Measurements from ENCODE around the gene ARPC5.
A peak's percentile ranks its signal among the peaks of the same experiment; 100 is the strongest.
"Not testable (repeated sequence)": the region's sequence is repeated elsewhere in the genome, so short reads cannot be mapped to it uniquely, and the experiment has no call there.

The ARPC5 gene

DNA sequence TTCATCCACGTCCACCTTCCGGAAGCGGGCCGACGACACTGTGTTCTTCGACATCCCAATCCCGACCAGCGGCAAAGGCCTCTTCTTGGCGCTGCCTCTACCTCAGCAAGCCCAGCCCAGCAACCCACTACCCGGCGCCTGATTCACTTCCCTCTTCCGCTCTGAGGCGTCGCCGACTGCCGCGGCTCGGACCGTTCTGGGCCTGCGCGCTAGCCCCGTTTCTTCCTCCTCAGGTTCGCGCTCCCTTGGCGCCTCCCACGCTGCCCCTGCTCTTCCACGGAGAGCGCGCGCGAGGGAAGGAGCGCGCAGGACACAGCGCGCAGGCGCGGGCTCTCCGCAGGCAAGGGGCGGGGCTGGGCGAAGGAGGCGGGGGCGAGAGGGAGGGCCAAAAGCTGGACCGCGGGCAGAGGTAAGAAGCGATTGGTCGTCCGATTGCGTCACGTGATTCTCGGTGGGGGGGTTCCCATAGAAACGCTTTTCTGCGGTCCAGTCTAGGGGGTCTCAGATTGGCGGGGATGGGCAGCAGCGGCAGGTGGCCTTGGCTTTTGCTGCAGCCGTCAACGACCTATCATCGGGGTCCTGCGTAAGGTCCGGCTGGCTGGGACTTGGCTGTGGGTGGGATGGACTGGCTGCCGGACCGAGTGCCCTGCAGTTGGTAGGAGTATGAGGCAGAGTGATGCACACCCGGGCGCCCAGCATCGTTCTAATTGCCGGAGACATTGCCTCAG, at the start of gene ARPC5:
TSS of gene ARPC5 (minus strand) at position 178 of the 728 bp plus-strand sequence. CDS start at position 54, 124 bp downstream.
- DNase-seq, result peak; percentile 98

DNA sequence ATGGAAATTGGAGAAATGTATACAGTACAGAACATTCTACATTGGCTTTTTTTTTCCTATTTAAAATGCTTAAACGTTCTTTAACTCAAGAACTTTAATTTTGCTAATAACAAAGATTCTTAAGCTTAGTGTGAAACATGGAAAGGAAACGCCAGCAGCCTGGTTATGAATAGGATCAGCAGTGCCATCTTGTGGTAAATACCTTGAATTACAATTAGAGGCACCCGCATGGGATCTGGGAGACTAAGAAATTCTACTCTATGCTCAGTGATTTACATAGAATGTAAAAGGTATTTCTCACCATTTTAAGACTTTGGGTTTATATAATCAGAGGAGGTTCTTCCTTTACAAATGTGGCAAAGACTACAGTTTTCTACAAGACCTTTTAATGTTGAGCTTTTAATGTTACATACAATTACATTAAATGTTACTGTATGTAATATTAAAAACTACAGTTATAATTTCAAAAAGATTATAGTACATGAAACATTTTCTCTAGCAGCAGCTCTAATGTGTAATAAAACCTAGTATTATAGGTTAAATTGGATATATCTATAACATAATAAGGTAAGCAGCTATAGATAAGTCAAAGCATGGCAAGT, 49.6 kb upstream of the ARPC5 start:
- no peak for DNase-seq

DNA sequence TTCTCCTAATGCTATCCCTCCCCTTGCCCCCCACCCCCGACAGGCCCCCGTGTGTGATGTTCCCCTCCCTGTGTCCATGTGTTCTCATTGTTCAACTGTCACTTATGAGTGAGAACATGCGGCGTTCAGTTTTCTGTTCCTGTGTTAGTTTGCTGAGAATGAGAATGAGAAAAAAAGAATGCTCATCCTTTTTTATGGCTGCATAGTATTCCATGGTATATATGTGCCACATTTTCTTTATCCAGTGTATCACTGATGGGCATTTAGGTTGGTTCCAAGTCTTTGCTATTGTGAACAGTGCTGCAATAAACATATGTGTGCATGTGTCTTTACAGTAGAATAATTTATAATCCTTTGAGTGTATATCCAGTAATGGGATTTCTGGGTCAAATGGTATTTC, 43.8 kb upstream of the ARPC5 start:
- not testable (repeated sequence) for DNase-seq

DNA sequence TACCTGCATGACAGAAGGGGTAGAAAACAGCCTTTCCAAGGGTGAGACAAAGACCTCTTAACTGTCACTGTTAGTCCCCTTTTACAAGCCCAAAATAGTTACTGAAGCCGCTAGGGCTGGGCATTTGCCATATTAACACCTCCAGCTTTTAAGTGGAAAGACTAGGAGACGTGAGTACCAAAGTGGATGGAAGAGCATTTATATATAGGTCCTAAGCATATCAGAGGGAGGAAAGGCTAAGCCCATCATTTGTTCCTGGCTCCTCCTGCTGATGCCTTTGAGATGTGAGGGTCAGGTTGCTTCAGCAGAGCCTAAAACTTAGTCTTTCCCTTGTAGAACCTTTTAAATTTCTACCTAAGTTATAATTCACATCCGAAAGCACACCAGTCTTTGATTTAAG, 43.2 kb upstream of the ARPC5 start:
- DNase-seq, result no peak

DNA sequence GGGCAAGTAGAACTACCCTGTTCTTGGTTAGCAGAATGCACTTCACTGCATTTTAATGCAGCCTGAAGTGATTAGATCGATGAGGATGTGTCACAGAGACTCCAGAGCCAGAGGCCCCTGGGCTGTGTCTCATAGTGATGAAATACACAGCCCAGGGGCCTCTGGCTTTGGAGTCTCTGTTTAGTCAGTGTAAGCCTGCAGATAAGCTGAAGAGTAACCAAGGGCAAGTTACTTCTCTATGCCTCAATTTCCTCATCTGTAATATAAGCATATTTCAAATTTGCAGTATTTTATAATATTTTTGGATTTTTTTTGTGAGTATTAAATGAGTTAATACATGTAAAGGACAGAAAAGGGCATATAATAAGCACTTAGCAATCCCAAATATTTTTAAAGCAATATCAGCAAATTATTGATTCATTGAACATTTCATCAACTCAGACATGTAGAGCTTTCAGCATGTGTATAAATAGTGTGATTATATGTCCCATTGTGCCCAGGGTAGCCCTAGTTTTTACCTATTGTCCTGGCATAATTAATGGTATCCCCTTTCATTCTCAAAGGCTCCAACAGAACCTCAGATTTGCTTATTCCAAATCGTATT, 41.1 kb upstream of the ARPC5 start:
- DNase-seq, result no peak

DNA sequence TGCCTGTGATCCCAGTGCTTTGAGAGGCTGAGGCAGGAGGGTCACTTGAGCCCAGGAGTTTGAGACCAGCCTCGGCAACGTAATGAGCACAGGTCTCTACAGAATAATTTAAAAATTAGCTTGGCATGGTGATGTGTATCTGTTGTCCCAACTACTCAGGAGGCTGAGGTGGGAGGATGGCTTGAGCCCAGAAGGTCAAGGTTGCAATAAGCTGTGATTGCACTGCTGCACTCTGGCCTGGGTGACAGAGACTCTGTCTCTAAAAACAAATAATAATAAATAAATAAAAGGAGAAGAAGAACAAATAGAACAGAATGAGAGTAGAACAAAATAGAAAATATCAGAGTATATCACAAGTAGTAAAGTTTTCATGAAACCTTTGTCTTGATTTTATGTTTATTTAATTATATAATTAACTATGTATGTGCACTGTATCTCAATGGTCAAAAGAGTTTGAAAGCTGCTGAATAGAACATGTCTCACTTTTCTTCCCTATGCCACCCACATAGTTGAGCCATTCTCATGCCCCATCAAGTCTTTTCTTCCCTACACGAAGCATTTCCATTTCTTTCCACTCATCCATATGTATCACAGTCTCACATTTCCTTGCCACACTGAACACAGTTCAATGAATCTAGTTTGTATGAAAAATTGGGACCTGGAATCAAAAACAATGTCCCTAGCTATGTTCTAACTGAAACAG, 40.5 kb upstream of the ARPC5 start:
- DNase-seq, result no peak

DNA sequence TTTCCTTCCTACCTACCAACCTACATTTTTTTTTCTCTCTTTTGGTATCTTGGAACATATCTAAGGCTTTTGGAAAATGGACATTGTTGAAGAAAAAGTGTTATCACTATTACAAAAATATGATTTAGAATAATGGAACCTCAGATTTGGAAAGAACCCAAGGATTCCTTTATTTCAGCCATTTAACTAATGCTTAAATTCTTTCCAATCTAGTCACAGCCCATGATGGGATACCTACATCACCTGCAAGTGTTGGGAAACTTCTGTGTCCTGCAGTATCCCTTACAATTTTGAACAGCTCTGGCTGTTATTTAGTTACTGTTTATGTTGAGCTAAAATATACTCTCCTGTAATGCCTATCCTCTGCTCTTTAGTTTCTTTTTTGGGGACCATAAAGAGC, 39.8 kb upstream of the ARPC5 start:
- DNase-seq, result no peak

DNA sequence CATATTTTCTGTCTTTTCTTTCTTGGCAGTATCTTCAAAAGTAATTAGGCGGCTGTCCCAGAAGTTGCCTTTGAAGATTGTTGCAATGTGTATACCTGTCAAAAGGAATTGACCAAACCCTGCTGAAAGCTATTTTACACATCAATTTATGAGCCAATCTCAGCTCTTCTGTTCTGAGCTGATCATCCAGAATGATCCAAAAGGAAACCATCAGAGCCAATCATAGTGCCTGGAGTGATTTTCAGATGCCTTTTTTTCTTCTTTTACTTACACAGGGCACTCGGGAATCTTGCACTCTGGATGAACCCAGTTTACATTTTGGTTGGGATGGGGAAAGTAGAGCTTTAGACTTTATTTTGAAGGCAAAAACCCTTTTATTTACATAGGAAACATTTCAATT, 39.3 kb upstream of the ARPC5 start:
- no peak for DNase-seq

DNA sequence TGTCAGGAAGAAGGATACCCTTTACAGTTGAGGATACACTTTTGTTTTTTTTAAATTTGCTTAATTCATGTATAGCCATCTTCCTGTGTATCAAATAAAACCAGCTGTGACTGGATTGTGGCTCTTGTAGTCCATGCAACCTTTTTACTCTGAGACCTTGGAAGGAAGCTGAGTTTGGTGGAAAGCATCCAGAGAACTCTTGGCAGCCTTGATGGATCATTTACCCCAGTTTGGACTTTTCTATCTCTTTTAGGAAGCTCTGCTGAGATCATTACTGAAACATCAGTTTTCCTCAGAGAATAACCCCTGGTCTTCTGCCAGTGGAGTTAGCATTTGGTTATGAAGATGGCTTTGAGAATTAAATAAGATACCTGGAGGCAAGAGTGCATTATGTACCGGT, 38.8 kb upstream of the ARPC5 start:
- DNase-seq, result no peak

DNA sequence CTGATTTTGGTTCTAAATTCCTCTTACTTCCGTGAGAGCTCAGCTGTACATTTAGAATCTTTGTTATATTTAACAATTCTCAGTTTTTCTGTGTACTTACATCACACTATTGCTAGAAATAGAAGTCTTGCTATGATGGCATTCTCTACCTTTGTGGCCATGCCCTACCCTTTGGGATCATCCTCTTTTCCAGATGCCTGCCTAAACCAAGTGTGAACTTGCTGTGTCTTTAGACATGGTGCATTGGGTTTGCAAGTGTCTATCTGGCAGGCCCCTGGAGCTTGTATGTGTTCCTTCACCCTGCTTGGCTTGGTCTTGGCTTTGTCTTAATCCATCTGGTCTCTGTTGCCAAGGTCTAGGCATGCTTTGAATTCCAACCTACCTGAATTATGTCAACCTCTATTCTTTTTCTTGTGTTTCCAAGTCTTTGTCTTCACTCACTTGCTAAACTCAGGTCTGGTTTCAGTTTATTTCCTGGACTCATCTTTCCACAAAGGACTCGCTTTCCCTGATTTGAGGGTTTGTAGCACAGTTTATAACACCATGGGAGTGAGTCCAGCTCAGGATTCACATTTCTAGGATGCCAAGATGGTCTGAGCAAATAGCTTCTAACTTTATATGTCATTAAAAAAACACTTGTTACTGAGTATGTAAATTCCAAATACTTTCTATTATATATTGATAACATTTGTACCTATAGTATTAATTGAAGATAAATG, 38.2 kb upstream of the ARPC5 start:
- DNase-seq, result no peak

DNA sequence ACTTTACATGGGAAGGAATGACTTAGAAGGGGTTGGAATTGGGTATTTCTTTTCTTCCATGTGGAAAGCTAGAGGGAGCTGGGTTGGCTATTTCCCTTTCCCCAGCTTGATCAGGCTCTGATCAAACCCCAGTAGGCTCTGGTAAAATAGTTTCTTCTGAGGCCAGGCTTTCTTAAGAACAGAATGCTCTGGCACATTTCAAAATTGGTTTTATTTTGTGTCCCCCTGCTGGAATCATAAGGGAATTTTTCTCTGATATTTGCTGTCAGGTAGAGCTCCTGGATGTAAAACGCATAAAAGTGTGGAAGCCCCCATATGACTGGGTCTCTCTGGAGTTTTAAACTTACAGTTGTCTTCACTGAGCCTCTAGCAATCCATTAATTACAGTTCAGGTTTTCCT, 34.6 kb upstream of the ARPC5 start:
- DNase-seq, result no peak

DNA sequence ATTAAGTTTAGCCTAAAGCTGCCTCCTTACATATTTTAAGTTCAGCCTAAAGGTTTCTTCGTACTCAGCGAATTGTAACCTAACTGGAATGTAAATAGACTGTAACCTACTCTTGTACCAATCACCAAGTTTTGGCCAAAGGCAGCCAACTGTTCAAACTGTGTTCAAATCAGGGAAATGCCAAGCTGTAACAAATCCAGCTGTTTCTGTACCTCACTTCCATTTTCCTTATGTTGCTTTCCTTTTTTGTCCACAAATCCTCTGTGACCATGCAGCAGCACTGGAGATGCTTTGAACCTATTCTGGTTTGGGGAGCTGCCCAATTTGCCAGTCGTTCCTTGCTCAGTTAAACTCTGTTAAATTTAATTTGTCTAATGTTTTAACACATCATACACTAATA, 20.8 kb upstream of the ARPC5 start:
- no peak for DNase-seq

DNA sequence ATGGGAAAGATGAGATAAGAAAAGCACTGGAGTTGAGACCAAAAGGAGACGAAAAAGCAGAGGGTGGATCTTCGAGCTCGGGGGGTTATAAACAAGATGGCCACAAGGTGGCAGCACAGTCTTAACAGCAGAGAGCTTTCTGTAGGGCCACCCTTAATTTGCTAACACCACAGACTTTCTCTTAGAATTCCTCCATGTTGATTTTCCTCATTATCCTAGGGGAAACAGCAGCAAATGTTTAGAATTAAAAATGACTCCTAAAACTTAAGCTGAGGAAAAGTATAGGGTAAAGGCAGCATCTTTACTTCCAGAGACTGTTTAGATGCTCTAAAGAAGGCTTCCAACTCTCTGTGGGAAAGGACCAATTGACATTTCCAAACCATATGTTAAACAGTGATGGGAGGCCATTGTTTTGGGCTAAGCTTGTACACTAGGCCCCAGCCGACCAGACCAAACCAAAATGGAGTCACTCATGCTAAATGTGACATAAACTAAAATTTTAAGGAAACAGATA, 20.0 kb upstream of the ARPC5 start:
- peak; percentile 72 for DNase-seq

DNA sequence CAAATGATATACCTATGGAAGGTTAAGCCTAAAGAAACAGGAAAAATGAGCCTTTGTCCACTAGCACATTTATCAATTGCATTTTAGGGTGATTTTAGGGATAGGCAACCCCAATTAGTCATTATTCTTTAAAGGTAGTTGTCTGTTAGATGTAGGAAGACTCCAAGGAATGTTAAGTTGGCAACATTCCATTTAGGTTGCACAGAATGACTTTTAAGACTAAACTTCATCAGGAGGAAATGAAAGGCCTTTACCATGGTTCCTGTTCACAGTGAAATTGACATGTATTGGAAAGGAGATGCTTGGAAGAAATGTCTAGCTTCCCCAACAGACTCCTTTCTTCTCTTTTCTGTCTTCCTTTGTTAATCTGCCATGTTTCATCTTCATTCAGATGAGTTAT, 19.1 kb upstream of the ARPC5 start:
- no peak for DNase-seq

DNA sequence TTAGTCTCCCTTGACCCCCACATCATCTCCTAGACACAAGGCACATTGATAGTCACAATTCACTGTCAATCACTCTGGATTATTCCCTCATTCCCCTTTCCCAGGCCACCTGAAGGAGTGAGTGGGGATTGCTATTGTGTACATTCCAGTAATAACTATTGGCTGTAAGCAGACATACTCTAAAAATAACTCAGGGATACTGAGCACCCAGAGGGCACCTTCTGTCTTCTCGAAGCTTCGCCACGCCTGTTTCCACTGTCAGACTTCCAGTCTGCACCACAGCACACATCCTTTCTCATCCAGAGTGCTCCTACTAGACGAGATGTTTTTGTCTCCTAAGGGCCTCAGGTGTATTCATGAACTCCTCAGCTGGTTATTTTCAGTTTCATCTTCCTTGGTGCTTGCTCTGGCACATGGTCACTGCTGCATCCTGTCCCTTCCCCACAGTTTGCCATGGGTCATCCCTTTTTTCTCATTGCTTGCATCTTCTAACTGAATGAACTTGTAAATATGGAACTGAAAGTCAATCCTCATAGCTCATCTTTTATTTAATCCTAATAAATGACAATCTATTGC, 18.4 kb upstream of the ARPC5 start:
- DNase-seq, result no peak

DNA sequence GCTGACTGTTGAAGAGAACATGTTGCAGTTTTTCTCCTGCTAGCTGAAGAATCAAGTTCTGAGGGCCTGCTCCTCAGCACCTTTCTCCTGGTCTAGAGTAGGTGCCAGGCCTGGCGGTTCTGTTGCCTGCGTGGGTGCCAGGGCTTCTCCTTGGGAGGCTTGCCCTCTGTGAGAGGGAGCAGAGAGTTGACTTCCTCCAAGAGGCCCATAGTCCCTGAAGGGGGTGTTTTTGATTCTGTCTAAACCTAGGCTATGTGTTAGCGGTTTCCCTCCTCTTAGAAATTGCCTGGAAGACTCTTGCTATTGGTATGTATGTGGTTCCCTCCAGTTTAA, 17.8 kb upstream of the ARPC5 start:
- DNase-seq, result no peak

DNA sequence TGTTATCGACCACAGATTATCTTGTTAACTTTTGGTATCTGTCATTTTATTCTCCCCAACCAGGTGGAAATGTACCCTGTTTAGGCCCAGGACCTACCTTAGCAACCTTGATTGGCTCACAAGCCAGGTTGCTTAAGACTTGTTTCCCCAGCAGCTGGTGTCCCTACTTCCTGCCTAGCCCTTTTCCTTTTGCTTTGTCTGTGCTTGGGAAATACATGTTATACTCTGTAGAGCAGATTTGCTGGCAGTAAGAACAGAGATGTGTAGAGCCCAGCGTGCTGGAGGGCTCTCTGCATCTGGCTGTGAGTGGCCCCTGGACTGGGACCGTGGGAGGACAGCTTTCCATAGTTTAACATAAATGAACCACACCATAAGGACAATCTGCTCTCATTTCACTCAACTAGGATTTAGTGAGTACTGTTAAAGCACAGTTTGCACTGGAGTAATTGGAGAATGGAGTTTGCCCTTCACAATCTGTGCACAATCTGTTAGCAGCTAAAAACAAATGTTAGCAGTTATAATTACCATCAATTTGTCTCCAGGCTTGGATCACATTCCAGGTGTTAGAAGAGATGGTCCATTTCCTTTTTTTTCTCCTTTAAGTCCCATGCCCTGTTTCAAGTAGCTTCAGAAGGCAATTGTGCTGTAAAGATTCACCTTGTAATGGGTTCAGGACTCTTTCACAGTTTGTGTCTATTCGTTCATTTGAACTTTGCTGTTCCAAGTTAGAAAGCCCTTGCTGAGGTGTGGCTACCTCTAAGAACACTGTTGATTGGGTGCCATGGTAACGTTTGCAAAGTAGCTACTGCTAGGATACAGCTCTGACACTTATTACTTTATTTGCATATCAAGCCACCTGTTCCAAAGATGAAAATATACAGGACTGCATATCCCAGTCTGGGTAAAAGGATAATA, 17.2 kb upstream of the ARPC5 start, which contains the start of gene APOBEC4:
TSS of gene APOBEC4 (minus strand) at position 770 of the 915 bp plus-strand sequence. CDS start 4,535 bp downstream, outside the sequence.
- no peak for DNase-seq

DNA sequence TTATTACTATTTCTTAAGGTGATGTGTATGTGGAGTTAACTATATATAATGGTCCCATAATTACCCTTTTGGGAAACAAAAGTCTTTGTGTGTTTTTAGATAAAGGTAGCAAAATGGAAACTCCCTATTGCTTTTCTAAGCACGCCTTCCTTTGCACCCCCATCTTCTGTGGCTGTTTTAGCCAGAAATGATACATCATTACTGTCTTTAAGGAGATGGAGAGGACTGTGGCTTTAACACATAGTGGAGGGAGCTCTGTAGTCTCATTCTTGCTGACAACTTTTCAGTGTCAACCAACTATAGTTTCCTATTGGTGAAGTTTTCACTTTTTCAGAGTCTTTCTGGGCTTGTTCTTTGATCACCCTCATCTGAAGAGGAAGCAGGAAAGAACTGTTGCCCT, 16.5 kb upstream of the ARPC5 start:
- no peak for DNase-seq

DNA sequence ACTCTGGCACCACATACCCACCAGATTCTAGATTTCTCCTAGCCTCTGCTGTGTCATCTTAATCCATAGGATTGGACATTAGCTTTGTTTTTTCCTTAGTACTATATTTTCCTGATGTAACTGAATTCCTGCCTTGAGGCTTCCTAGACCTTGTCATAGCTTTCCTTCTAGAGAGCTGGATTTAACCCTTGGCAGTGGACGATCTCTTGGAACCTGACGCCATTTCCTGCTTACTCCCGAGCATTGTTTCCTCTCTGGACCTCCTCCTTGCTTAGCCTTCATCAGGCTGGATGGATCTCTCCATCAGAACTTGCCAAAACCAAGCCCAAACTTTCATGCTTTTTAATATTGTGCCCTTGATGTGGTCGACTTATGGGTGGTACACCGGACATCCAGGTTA, 16.0 kb upstream of the ARPC5 start:
- no peak for DNase-seq

DNA sequence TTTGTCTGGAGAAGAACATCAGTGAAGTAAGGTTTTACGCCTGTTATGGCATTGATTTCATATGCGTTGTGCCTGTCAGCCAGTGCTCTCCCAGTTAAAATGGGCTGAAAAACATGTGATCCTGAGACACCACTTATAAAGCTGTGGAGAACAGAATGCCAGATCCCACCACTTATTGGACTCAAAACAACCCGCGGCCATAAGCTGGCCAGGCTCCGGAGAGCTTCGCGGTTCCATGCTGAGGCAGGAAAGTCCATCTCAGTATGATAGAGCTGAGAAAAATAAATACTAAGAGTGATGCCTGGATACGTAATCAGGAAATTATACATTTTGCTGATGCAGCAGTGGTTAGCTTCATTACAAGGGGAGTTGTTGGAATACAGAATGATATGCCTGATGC, 12.5 kb upstream of the ARPC5 start:
- DNase-seq, result no peak

DNA sequence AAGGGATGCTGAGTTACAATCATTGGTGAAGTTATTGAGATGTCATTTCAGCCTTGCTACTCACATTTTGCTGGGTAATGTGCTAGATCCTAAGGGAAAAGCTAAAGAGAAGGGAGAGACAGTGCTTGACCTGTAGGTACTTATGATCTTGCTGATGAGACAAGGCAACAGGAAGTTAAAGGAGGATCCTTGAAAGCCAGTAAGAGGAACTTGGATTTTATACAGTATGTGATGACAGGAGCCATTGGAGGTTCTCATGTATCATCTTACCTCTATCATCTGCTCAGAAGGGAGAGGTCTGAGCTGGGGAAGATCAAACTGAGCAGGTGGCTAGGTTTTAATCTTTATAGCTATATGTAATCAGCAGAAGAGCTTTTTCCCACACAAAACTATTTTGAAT, 11.2 kb upstream of the ARPC5 start:
- DNase-seq, result no peak
